Astrocyte of the spinal cord (primary cell): ENCODE data around the gene CCL18.
"Not testable (repeated sequence)": the region's sequence is repeated elsewhere in the genome, so short reads cannot be mapped to it uniquely, and the experiment has no call there.

Experiments used
- DNase-seq: peaks from one replicate; pipeline ENCODE4 v3.0.0; 2011; ENCODE audit warnings: low read depth, low spot score
- H3K4me3 ChIP-seq: 2 replicates; pipeline ENCODE4 v1.5.1; 2011; ENCODE audit warnings: low read depth, mild to moderate bottlenecking, low read length, moderate library complexity
- CTCF ChIP-seq: IDR thresholded peaks from 2 replicates; pipeline ENCODE4 v1.5.1; 2012; ENCODE audit warnings: low read depth, mild to moderate bottlenecking, low read length, inconsistent platforms
- in situ Hi-C: cut with HindIII; loops from 2 replicates; pipeline ENCODE4 v1.10.0; 2017; ENCODE audit warnings: low sequenced_read_pairs

The CCL18 gene

GRCh38 chr17:36105781-36106492 lies 41.9 kb downstream of the CCL18 start:
- no peak for DNase-seq
- H3K4me3 ChIP-seq, result no peak overlapping the region

GRCh38 chr17:36106493-36106835 lies 42.4 kb downstream of the CCL18 start:
- no peak for DNase-seq
- TF ChIP-seq CTCF, result no peak
- in situ Hi-C loops, result no loop called here
- H3K4me3 ChIP-seq, result no peak overlapping the region

More at GRCh38 chr17:36105781-36106492, 41.9 kb downstream of the CCL18 start:
- no peak for TF ChIP-seq CTCF
- in situ Hi-C loops, result no loop called here

GRCh38 chr17:36107660-36108059 lies 43.6 kb downstream of the CCL18 start:
- no peak overlapping the region for H3K4me3 ChIP-seq
- DNase-seq, result no peak
- TF ChIP-seq CTCF, result no peak
- in situ Hi-C loops, result no loop called here

- DNase-seq, in situ Hi-C loops, H3K4me3 ChIP-seq: not testable (repeated sequence)
Observed at GRCh38 chr17:36108265-36108664, 44.2 kb downstream of the CCL18 start.

- no peak for DNase-seq
- no peak for TF ChIP-seq CTCF
- in situ Hi-C loops, result no loop called here
- no peak overlapping the region for H3K4me3 ChIP-seq
Observed at GRCh38 chr17:36111068-36111490, 47.0 kb downstream of the CCL18 start.

GRCh38 chr17:36112572-36112971 lies 48.5 kb downstream of the CCL18 start:
- in situ Hi-C loops, result no loop called here
- no peak overlapping the region for H3K4me3 ChIP-seq
- TF ChIP-seq CTCF, result no peak
- no peak for DNase-seq

GRCh38 chr17:36113131-36113530 lies 49.1 kb downstream of the CCL18 start:
- in situ Hi-C loops, DNase-seq, H3K4me3 ChIP-seq: not testable (repeated sequence)

- in situ Hi-C loops, H3K4me3 ChIP-seq: not testable (repeated sequence)
- peak; percentile 77 for DNase-seq
Observed at GRCh38 chr17:36114971-36115648, 51.0 kb downstream of the CCL18 start.

GRCh38 chr17:36115649-36115977 lies 51.5 kb downstream of the CCL18 start:
- DNase-seq, H3K4me3 ChIP-seq, in situ Hi-C loops: not testable (repeated sequence)
